HS-5 (cell line): Measurements from ENCODE around the gene UBE3A.

Experiments used
- DNase-seq: peaks from one replicate; pipeline ENCODE4 v3.0.0-alpha.2; 2012; ENCODE audit warnings: low read depth

The UBE3A gene

DNA sequence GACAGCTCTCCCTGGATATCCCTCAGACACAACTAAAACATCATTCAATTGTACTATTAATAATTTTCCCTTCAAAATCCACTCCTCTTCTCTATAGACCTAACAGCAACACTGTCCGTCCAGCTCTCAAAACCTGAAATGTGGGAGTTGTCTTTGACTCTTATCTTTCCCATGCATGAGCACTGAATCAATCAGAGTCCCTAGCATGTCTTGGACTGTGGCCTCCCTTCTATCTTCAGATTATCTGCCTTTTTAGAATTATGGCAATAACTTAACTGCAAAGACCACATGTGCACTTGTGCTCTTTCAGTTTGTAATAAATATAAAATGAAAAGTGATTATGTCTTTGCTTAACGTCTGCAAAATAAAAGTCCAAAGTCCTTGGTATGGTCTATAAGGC, 107.0 kb downstream of the UBE3A start:
- no peak for DNase-seq

DNA sequence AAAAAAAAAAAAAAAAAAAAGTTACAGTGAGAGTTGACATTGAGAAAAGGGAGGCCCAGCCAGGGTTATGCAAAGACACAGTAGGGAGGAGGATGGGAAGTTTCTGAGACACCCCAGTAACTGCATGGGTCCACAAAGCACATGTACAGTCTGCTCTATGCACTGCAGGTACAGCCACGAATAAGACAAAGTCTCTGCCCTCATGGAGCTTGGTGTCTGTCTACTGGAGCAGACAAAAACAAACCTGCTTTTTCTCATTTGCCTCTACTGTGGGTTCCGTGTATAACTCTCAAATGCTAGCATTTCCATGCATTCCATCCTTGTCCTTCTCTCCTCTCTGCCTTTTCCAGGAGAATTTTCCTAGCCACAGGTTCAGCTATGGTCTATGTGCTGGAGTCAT, 107.4 kb downstream of the UBE3A start:
- DNase-seq, result no peak

DNA sequence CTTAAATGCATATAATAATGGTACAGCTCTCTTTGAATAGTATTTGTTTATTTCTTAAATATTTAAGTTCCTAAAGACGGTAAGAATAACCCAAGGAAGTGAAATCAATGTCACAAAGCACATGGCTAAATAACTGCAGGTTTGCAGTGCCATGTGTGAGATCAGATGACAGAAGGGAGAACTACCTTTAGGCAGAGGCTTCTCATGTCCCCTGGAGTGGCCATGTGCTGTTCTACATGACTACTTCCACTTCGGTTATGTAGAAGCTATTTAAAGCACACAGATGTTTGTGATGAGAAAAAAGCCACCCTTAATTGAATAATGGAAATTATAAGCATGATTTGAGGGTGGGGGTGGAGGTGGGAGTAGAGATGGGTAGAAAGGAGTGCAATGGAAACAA, 109.1 kb downstream of the UBE3A start:
- no peak for DNase-seq

DNA sequence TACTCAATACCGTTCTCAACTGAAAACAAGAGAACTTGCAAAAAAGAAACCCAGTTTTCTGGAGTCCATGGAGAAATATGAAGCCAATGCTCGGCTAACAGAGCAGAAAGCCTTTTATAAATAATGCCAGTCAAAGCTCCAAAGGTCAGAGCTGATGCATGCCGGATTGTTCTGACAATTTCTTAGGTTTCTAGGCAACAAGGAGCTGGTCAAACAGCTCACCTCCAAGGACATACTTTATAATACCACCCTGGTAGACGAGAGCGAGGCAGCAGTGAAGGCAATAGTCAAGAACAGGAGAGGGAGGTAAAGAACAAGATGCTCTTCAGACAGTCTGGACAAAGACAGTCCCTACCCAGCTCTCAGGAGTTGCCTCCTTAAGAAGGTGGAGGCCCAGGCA, 111.1 kb downstream of the UBE3A start:
- DNase-seq, result no peak

DNA sequence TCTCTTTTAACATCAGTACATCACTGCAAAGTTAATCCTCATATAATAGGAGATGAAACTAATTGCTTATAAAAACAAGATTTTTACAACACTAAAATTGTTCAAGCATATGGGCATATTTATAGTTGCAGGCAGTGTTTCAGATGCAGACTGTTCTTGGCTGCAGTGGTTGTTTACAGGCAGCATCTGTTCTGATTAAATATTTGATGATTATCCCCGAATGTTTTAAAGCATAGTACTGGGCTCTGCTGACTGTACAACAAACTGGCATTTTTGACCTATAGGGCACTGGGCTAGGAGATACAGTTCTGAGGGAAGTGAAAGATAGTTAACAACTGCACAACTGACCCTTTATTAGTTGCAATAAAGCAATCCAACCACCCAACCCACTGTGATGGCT, 113.6 kb downstream of the UBE3A start:
- DNase-seq, result no peak

DNA sequence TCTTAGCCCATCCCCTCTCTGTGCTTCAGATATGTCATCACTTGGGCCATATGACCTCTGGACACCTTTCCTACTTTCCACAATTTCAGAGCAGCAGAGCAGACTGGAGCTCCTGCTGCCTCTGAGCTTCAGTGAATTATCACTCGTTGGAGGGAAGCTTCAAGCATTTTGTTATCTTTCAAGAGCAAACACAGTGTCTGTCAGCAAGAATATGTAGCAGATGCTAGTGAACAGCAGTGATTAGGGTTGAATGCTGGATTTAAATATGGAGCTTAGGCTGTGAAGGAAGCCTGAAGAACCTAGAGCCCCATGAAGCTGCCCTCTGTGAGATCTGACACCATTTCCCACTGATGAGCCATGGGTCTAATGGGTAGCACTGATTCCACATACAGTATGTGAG, 115.4 kb downstream of the UBE3A start:
- DNase-seq, result no peak

DNA sequence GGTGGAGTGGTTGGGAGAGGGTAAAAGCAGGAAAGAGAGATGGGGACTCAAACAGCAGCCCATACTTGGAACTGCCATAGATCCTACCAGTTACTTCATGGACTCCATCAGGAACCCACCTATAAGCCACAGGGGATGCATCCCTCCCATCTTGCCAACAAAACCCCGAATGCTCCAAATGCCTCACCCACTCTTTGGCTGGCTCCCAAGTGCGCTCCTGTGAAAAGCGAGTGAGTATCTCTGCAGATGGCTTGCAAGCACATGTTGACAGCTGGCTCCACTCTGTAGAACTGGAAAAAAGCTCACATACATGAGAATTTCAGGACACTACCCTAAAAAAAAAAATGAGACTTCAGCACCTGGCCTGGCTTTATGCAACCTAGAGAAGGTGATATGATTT, 151.0 kb downstream of the UBE3A start:
- no peak for DNase-seq
